Measurements from ENCODE around the gene RNF157.

RNF157 gene

DNA sequence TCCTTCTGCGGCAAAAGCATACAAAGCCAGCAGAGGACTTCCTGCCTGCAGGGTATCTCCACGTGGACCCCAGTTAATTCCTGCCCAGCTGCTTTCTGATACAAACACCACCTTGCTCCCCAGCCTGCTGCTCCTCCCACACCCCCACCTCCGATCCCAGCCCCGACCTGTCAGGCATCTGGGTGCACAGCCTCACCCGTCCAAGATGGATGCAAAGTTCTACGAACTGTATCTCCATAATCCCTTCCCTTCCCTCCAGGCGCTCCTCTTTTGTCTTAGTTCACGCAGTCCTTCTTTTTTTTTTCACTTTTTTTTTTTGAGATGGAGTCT is 83.7 kb downstream of the RNF157 start:
- no peak overlapping the region for H3K27ac ChIP-seq (ENCODE audit: low read length)
- no peaks in the 10 kb centered on the region for H3K36me3 ChIP-seq (ENCODE audit: control insufficient read depth, low read depth, low read length)
- H3K27me3 ChIP-seq (ENCODE audit: control insufficient read depth, insufficient read depth, low read length), result no peaks in the 10 kb centered on the region
- no peaks in the 10 kb centered on the region for H3K4me1 ChIP-seq (ENCODE audit: control insufficient read depth, low read depth, low read length)
- no peak overlapping the region for H3K9ac ChIP-seq (ENCODE audit: low read length)
- no peaks in the 10 kb centered on the region for H3K9me3 ChIP-seq (ENCODE audit: control insufficient read depth, low read depth, low read length)
- no peak overlapping the region for H3K4me3 ChIP-seq (ENCODE audit: low read length)

DNA sequence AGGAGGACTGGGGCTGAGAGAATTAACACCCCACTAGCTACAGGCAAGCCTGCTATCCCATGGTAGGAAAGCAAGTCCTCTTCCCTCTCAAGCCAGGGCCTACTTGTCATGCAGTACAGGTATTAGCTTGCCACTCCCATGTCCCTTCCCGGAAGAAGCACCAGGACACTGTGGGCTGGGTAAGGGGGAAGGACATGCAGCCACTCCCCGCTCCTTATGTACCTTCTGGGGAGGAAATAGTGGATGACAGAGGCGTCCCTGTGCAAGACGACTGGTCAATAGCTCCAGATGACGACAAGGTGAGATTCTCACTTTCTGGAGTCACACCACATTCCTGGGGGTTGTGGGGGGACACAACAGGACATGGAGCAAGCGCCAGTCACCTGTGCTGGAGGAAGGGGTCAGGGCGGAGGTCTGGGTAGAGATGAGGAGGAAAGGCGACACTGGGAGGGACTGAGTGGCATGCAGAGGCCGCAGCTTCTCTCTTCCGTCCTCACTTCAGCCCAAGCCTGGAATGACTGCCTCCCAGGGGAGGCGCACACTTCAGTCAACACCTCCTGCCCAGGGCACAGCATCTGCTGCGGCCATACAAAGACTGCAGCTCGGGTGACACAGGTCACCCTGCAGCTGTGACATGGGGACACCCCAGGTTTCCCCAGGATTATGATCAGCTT is 84.2 kb downstream of the RNF157 start:
- Histone ChIP-seq H3K27me3 (ENCODE audit: control insufficient read depth, insufficient read depth, low read length) (no peaks in the 10 kb centered on the region), H3K4me3 (ENCODE audit: low read length) (no peak overlapping the region), H3K4me1 (ENCODE audit: control insufficient read depth, low read depth, low read length) (no peaks in the 10 kb centered on the region), H3K36me3 (ENCODE audit: control insufficient read depth, low read depth, low read length) (no peaks in the 10 kb centered on the region), H3K9ac (ENCODE audit: low read length) (no peak overlapping the region), H3K27ac (ENCODE audit: low read length) (no peak overlapping the region), H3K9me3 (ENCODE audit: control insufficient read depth, low read depth, low read length) (no peaks in the 10 kb centered on the region)

DNA sequence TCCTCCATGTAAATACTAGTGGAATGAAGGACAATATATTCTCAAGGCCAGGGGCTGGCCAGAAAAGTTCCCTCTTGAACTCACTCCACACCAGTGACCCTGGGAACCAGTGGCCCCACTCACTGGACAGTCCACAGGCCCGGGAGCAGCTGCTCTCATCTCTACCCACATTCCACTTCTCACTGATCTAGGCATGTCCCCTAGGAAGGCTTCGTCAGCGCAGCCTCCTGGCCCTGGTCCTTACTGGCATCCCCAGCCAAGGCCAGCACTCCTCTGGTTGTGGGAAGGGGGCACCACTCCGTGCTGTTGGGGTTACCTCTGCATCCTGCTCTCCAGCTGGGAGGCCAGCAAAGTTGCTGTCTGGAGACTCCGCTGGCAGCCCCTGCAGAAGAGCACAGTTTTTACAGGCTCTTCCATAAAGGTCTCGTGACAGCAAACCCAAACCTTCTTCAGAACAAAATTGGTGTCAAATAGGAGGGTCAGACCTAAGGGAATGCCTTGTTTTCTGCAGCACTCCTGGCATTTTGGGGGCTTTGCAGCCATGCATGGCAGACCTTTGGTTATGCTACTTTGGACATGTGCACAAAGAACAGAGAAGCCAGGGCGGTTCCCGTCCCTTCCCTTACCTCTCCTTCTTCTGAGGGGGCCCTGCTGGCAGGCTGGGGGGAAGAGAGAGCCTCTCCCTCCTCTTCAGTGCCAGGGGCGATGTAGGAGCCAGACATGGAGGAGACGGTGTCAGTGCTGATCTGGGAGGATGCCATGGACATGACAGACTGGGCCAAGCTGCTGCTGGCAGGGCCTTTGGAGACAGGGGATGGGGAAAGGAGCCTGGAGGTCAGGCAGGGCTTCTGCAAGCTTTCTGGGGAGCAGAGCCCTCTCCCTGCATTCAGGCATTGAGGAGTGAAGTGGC is 85.1 kb downstream of the RNF157 start:
- H3K9ac ChIP-seq (ENCODE audit: low read length), result no peak overlapping the region
- H3K9me3 ChIP-seq (ENCODE audit: control insufficient read depth, low read depth, low read length), result no peaks in the 10 kb centered on the region
- no peak overlapping the region for H3K4me3 ChIP-seq (ENCODE audit: low read length)
- H3K27me3 ChIP-seq (ENCODE audit: control insufficient read depth, insufficient read depth, low read length), result no peaks in the 10 kb centered on the region
- H3K36me3 ChIP-seq (ENCODE audit: control insufficient read depth, low read depth, low read length), result no peaks in the 10 kb centered on the region
- no peak overlapping the region for H3K27ac ChIP-seq (ENCODE audit: low read length)
- no peaks in the 10 kb centered on the region for H3K4me1 ChIP-seq (ENCODE audit: control insufficient read depth, low read depth, low read length)

DNA sequence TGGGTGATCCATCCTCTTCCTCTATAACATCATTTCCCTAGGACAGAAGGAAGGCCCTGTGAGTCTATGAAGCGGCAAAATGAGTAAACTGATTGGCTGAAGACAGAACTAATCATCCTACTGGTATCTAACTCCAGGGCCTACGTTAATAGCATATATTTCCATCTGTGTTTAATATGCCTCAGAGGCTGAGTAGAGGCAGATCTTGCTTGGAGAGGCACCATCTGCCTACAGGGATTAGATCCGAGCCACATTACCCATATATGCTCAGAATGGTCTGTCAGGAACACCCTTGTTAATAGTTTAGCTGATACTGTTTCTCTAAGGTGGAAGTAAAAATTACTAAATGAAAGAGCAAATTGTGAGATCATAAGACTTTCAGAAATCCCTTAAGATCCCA is 86.0 kb downstream of the RNF157 start:
- Histone ChIP-seq H3K9me3 (ENCODE audit: control insufficient read depth, low read depth, low read length) (no peaks in the 10 kb centered on the region), H3K4me1 (ENCODE audit: control insufficient read depth, low read depth, low read length) (no peaks in the 10 kb centered on the region), H3K4me3 (ENCODE audit: low read length) (no peak overlapping the region), H3K27ac (ENCODE audit: low read length) (no peak overlapping the region), H3K36me3 (ENCODE audit: control insufficient read depth, low read depth, low read length) (no peaks in the 10 kb centered on the region), H3K27me3 (ENCODE audit: control insufficient read depth, insufficient read depth, low read length) (no peaks in the 10 kb centered on the region), H3K9ac (ENCODE audit: low read length) (no peak overlapping the region)

DNA sequence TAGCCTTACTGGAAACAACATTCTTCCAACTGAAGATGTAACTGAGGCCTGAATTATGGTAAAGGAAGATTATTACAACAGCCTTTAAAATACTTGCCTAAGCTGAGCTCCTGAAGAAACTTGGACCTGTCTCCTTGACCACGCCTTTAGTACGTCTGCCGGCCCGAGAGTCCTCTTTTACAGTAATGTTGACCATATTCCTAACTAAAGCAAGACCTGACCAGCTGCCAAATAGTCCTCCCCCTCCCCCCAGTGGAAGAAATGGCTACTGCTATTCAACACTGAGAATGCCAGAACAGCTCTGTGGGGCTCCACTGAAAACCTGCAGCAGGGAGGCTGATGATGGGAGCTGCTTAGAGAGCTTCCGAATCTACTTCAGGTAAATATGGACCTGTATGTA is 86.7 kb downstream of the RNF157 start:
- Histone ChIP-seq H3K36me3 (ENCODE audit: control insufficient read depth, low read depth, low read length) (no peaks in the 10 kb centered on the region), H3K4me1 (ENCODE audit: control insufficient read depth, low read depth, low read length) (no peaks in the 10 kb centered on the region), H3K27me3 (ENCODE audit: control insufficient read depth, insufficient read depth, low read length) (no peaks in the 10 kb centered on the region), H3K9me3 (ENCODE audit: control insufficient read depth, low read depth, low read length) (no peaks in the 10 kb centered on the region), H3K4me3 (ENCODE audit: low read length) (no peak overlapping the region), H3K9ac (ENCODE audit: low read length) (no peak overlapping the region), H3K27ac (ENCODE audit: low read length) (no peak overlapping the region)

DNA sequence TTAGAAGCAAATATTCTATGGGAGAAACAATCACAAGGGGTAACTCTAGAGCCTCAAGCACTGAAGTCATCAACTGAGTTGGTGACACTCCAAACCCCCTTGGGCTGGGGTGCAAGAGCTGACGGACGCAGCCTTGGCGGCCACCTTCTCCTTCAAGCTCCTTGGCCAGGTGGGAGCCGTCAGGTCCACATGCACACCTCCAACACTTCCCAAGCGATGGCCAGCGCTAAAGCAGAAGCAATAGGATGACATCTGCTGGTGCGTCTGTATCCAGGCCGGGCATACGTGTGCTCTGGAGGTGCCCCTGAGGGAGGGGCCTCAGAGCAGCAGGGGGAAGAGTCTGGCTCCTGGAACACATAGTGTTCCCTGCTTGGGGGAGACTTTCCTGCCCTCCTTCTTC is 87.1 kb downstream of the RNF157 start:
- no peaks in the 10 kb centered on the region for H3K36me3 ChIP-seq (ENCODE audit: control insufficient read depth, low read depth, low read length)
- H3K27me3 ChIP-seq (ENCODE audit: control insufficient read depth, insufficient read depth, low read length), result no peaks in the 10 kb centered on the region
- no peak overlapping the region for H3K4me3 ChIP-seq (ENCODE audit: low read length)
- H3K27ac ChIP-seq (ENCODE audit: low read length), result no peak overlapping the region
- H3K4me1 ChIP-seq (ENCODE audit: control insufficient read depth, low read depth, low read length), result no peaks in the 10 kb centered on the region
- no peak overlapping the region for H3K9ac ChIP-seq (ENCODE audit: low read length)
- H3K9me3 ChIP-seq (ENCODE audit: control insufficient read depth, low read depth, low read length), result no peaks in the 10 kb centered on the region

DNA sequence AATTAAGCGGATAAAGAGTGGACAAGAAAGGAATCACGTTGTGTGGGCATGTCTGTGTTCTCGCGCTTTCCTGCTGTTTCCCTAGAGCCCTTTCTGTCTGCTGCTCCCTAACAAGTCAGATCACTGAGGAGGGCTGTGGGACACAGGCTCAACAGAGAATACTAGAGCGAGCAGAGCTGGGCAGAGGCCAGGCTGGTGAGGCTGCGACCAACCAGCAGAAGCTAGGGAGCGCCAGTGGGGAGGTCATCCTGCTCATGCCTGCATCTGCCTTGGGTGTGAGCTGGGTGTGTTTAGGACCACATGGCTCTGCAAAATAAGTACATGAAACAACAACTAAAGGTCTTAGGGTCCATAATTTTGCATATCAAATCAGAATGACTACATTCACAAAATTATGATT is 87.7 kb downstream of the RNF157 start:
- Histone ChIP-seq H3K9ac (ENCODE audit: low read length) (no peak overlapping the region), H3K27me3 (ENCODE audit: control insufficient read depth, insufficient read depth, low read length) (no peaks in the 10 kb centered on the region), H3K4me3 (ENCODE audit: low read length) (no peak overlapping the region)

DNA sequence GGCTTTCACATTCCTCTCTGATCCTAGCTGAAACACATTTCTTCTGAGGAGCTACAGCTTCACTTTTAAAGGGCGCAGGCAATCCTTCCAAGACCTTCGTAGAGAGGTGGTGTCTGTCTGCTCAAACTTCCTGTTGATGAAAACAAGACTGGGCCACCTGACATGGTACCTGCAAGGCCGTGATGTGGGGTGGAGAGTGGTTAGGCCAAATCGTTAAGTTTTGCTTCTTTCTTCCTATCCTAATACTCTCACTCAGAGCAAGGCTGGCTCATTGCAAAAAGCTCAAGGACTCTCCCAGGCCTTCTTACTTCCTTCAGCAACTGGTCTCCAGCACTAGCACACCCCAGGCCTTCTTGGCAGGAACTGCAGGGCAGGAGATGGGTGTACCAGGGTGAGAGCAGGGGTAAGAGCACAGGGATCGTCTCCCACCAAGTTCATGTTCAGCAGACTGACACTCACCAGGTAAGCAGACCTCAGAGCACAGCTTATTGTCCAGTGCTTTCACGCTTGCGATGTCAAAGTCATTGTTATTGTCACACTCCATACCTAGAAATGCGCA is 88.3 kb downstream of the RNF157 start:
- H3K4me1 ChIP-seq (ENCODE audit: control insufficient read depth, low read depth, low read length), result no peaks in the 10 kb centered on the region
- H3K9me3 ChIP-seq (ENCODE audit: control insufficient read depth, low read depth, low read length), result no peaks in the 10 kb centered on the region
- H3K27ac ChIP-seq (ENCODE audit: low read length), result no peak overlapping the region
- no peak overlapping the region for H3K9ac ChIP-seq (ENCODE audit: low read length)
- H3K27me3 ChIP-seq (ENCODE audit: control insufficient read depth, insufficient read depth, low read length), result no peaks in the 10 kb centered on the region
- no peaks in the 10 kb centered on the region for H3K36me3 ChIP-seq (ENCODE audit: control insufficient read depth, low read depth, low read length)
- H3K4me3 ChIP-seq (ENCODE audit: low read length), result no peak overlapping the region

More for the DNA sequence above, 87.7 kb downstream of the RNF157 start:
- Histone ChIP-seq H3K36me3 (ENCODE audit: control insufficient read depth, low read depth, low read length) (no peaks in the 10 kb centered on the region), H3K9me3 (ENCODE audit: control insufficient read depth, low read depth, low read length) (no peaks in the 10 kb centered on the region), H3K4me1 (ENCODE audit: control insufficient read depth, low read depth, low read length) (no peaks in the 10 kb centered on the region), H3K27ac (ENCODE audit: low read length) (no peak overlapping the region)

DNA sequence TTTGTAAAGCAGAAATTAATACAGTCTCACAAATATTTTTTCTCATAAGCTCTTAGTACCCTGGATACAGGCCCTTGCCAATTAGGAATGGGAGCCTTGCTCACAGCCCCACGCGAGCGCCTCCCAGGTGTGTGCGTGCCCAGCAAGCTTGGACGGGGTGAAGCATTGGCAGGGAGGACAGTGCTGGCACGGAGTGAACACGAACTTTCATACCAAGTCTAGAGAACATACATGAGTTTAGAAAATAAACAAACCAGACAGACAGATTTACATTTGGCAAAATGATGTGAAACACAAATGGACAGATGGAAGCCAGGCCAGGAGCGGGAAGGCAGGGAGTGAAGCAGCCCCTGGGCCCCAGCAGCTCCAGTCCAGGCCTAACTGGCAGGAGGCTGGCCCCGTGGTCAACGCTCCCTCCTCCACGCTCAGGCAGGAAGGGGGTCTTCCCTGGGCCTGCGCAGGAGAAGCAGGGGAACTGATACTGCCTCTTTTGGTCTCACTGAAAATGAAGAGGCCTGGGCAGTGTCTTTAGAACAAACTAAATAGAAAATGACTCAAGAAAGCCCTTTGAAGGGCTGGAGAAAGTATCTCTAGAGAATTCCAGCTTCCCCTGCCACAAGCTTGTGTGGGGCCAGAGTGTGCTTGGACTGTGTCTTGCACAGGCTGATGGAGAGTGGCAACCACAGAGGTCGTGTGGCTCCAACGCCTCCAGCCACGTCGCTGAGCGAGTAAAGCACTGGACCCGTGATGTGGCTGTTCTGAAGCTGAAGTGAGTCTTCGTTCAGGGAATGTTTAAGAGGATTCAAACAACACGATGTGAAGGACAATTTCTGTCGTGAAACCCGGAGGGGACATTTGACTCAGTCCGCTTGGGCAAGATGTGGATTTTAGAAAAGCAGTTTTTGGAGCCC is 89.3 kb downstream of the RNF157 start:
- no peak overlapping the region for H3K27ac ChIP-seq (ENCODE audit: low read length)
- H3K4me3 ChIP-seq (ENCODE audit: low read length), result no peak overlapping the region
- no peak overlapping the region for H3K9ac ChIP-seq (ENCODE audit: low read length)
- H3K4me1 ChIP-seq (ENCODE audit: control insufficient read depth, low read depth, low read length), result peaks cover under 1% of the 10 kb centered on the region
- no peaks in the 10 kb centered on the region for H3K27me3 ChIP-seq (ENCODE audit: control insufficient read depth, insufficient read depth, low read length)
- no peaks in the 10 kb centered on the region for H3K36me3 ChIP-seq (ENCODE audit: control insufficient read depth, low read depth, low read length)
- no peaks in the 10 kb centered on the region for H3K9me3 ChIP-seq (ENCODE audit: control insufficient read depth, low read depth, low read length)

DNA sequence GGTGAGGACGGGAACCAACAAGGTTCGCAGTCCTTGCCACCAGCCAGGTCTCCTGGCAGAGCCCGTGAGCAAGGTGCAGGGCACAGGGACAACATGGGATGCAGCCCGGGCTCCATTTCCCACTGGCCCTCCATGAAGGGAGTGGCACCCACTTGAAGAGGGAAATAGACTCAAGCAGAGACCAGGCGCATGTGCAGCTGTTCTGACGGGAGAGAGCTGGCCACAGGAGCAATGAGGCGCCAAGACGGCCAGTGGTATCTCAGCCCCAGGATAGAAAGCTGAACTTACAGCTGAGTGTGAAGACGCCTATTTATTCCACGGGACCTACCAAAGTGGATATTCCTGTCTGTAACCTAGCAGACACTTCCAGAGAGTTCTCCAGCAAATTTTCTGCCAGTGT is 91.1 kb downstream of the RNF157 start:
- peaks cover 8% of the 10 kb centered on the region for H3K4me1 ChIP-seq (ENCODE audit: control insufficient read depth, low read depth, low read length)
- no peaks in the 10 kb centered on the region for H3K36me3 ChIP-seq (ENCODE audit: control insufficient read depth, low read depth, low read length)
- no peaks in the 10 kb centered on the region for H3K9me3 ChIP-seq (ENCODE audit: control insufficient read depth, low read depth, low read length)
- H3K27ac ChIP-seq (ENCODE audit: low read length), result no peak overlapping the region
- no peak overlapping the region for H3K4me3 ChIP-seq (ENCODE audit: low read length)
- no peak overlapping the region for H3K9ac ChIP-seq (ENCODE audit: low read length)
- peaks cover 3% of the 10 kb centered on the region for H3K27me3 ChIP-seq (ENCODE audit: control insufficient read depth, insufficient read depth, low read length)

DNA sequence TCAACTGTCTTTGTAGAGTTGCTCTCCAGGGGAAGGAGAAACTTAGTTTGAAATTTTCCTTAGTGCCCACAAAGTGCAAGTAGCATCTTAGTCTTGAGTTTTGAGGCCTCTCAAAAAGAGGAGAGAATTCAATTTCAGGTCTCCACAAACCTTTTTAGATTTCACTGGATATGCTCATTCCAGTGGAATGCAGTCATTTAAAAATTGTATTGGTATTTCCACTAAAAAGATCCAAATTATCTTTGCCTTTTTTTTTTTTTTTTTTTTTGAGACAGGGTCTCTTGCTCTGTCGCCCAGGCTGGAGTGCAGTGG is 92.3 kb downstream of the RNF157 start:
- H3K9ac ChIP-seq (ENCODE audit: low read length), result no peak overlapping the region
- H3K36me3 ChIP-seq (ENCODE audit: control insufficient read depth, low read depth, low read length), result no peaks in the 10 kb centered on the region
- no peak overlapping the region for H3K4me3 ChIP-seq (ENCODE audit: low read length)
- peaks cover 14% of the 10 kb centered on the region for H3K4me1 ChIP-seq (ENCODE audit: control insufficient read depth, low read depth, low read length)
- no peaks in the 10 kb centered on the region for H3K9me3 ChIP-seq (ENCODE audit: control insufficient read depth, low read depth, low read length)
- peaks cover 15% of the 10 kb centered on the region for H3K27me3 ChIP-seq (ENCODE audit: control insufficient read depth, insufficient read depth, low read length)
- H3K27ac ChIP-seq (ENCODE audit: low read length), result no peak overlapping the region
